Cerebellar cortex (tissue), 1 donor: ENCODE results near the gene PCDHA9.
"Not testable (repeated sequence)": the region's sequence is repeated elsewhere in the genome, so short reads cannot be mapped to it uniquely, and the experiment has no call there.

Source experiments
- DNase-seq: peaks from one replicate; pipeline ENCODE4 v3.0.0-alpha.2; 2015; ENCODE audit warnings: low spot score

Gene PCDHA9

DNA sequence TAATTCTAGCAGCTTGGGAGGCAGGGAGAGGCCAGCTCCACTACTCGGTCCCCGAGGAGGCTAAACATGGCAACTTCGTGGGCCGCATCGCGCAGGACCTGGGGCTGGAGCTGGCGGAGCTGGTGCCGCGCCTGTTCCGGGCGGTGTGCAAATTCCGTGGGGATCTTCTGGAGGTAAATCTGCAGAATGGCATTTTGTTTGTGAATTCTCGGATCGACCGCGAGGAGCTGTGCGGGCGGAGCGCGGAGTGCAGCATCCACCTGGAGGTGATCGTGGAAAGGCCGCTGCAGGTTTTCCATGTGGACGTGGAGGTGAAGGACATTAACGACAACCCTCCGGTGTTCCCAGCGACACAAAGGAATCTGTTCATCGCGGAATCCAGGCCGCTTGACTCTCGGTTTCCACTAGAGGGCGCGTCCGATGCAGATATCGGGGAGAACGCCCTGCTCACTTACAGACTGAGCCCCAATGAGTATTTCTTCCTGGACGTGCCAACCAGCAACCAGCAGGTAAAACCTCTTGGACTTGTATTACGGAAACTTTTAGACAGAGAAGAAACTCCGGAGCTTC is 13.7 kb upstream of the PCDHA9 start:
- DNase-seq = not testable (repeated sequence)

DNA sequence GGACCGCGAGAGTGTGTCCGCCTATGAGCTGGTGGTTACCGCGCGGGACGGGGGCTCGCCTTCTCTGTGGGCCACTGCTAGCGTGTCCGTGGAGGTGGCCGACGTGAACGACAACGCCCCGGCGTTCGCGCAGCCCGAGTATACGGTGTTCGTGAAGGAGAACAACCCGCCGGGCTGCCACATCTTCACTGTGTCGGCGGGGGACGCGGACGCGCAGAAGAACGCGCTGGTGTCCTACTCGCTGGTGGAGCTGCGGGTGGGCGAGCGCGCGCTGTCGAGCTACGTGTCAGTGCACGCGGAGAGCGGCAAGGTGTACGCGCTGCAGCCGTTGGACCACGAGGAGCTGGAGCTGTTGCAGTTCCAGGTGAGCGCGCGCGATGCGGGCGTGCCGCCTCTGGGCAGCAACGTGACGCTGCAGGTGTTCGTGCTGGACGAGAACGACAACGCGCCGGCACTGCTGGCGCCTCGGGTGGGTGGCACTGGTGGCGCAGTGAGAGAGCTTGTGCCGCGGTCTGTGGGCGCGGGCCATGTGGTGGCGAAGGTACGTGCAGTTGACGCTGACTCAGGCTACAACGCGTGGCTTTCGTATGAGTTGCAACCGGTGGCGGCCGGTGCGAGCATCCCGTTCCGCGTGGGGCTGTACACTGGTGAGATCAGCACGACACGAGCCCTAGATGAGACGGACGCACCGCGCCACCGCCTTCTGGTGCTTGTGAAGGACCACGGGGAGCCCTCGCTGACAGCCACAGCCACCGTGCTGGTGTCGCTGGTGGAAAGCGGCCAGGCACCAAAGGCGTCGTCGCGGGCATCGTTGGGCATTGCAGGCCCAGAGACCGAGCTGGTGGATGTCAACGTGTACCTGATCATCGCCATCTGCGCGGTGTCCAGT is 12.3 kb upstream of the PCDHA9 start:
- DNase-seq = no peak

DNA sequence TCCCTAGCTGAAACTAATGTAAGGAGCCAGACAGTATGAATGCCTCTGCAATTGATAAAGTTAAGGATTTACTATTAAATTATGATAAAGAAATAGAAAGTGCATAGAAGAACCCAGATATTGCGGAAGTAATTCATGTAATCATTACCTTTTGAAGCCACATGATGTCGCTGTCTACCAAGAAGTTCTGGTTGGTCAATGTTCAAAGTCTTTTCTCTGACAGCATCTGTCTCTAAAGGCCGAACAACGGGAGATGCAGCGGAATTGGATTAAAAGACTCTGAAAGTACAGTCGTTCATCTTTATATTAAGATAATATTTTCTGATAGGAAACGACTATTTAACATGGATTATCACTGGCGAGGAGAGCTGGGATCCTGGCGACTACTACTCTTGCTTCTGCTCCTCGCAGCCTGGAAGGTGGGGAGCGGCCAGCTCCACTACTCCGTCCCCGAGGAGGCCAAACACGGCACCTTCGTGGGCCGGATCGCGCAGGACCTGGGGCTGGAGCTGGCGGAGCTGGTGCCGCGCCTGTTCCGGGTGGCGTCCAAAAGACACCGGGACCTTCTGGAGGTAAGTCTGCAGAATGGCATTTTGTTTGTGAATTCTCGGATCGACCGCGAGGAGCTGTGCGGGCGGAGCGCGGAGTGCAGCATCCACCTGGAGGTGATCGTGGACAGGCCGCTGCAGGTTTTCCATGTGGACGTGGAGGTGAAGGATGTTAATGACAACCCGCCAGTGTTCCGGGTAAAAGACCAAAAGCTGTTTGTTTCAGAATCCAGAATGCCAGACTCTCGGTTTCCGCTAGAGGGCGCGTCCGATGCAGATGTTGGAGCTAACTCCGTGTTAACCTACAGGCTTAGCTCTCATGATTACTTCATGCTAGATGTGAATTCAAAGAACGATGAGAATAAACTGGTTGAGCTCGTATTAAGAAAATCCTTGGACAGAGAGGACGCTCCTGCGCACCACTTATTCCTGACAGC is 6.9 kb upstream of the PCDHA9 start, which contains the start of gene PCDHA8:
Gene PCDHA8, plus strand, starts transcription at position 210 of the 985 bp plus-strand sequence. Its CDS starts 135 bp downstream, at position 345.
- peak; percentile 66 for DNase-seq

DNA sequence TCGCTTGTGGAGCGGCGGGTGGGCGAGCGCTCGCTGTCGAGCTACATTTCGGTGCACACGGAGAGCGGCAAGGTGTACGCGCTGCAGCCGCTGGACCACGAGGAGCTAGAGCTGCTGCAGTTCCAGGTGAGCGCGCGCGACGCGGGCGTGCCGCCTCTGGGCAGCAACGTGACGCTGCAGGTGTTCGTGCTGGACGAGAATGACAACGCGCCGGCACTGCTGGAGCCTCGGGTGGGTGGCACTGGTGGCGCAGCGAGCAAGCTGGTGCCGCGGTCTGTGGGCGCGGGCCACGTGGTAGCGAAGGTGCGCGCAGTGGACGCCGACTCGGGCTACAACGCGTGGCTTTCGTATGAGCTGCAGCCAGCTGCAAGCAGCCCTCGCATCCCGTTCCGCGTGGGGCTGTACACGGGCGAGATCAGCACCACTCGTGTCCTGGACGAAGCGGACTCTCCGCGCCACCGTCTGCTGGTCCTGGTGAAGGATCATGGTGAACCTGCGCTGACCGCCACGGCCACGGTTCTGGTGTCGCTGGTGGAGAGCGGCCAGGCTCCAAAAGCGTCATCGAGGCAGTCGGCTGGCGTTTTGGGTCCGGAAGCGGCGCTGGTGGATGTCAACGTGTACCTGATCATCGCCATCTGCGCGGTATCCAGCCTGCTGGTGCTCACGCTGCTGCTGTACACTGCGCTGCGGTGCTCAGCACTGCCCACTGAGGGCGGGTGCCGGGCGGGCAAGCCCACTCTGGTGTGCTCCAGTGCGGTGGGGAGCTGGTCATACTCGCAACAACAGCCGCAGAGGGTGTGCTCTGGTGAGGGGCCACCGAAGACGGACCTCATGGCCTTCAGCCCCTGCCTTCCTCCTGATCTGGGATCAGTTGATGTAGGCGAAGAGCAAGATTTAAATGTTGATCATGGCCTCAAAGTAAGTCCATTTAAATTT is 5.1 kb upstream of the PCDHA9 start:
- no peak for DNase-seq

DNA sequence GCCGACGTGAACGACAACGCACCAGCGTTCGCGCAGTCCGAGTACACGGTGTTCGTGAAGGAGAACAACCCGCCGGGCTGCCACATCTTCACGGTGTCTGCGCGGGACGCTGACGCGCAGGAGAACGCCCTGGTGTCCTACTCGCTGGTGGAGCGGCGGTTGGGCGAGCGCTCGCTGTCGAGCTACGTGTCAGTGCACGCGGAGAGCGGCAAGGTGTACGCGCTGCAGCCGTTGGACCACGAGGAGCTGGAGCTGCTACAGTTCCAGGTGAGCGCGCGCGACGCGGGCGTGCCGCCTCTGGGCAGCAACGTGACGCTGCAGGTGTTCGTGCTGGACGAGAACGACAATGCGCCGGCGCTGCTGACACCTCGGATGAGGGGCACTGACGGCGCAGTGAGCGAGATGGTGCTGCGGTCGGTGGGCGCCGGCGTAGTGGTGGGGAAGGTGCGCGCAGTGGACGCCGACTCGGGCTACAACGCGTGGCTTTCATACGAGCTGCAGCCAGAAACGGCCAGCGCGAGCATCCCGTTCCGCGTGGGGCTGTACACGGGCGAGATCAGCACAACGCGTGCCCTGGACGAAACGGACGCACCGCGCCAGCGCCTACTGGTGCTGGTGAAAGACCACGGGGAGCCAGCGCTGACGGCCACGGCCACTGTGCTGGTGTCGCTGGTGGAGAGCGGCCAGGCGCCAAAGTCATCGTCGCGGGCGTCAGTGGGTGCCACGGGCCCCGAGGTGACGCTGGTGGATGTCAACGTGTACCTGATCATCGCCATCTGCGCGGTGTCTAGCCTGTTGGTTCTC is 1.9 kb downstream of the PCDHA9 start:
- not testable (repeated sequence) for DNase-seq

DNA sequence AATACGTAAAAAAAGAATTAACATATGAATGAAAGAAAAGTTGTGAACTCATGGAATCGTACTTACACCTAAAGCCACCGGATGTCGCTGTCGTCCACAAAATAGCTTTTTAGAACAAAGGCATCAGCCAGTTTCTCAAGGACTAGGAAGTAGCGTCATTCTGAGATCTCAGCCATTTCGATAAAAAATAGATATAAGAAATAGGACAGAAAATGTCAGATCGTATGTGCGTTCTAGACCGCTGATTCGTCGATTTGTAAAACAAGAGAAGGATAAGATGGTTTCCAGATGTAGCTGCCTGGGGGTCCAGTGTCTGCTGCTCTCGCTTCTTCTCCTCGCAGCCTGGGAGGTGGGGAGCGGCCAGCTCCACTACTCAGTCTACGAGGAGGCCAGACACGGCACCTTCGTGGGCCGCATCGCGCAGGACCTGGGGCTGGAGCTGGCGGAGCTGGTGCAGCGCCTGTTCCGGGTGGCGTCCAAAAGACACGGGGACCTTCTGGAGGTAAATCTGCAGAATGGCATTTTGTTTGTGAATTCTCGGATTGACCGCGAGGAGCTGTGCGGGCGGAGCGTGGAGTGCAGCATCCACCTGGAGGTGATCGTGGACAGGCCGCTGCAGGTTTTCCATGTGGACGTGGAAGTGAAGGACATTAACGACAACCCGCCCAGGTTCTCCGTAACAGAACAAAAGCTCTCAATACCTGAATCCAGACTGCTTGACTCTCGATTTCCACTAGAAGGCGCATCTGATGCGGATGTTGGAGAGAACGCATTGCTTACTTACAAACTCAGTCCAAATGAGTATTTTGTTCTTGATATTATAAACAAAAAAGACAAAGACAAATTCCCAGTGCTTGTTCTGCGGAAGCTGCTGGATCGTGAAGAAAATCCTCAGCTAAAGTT is 7.8 kb downstream of the PCDHA9 start, which contains the start of gene PCDHA10:
Gene PCDHA10, plus strand, starts transcription at position 126 of the 903 bp plus-strand sequence. Its CDS starts 152 bp downstream, at position 278.
- DNase-seq = peak; percentile 19

DNA sequence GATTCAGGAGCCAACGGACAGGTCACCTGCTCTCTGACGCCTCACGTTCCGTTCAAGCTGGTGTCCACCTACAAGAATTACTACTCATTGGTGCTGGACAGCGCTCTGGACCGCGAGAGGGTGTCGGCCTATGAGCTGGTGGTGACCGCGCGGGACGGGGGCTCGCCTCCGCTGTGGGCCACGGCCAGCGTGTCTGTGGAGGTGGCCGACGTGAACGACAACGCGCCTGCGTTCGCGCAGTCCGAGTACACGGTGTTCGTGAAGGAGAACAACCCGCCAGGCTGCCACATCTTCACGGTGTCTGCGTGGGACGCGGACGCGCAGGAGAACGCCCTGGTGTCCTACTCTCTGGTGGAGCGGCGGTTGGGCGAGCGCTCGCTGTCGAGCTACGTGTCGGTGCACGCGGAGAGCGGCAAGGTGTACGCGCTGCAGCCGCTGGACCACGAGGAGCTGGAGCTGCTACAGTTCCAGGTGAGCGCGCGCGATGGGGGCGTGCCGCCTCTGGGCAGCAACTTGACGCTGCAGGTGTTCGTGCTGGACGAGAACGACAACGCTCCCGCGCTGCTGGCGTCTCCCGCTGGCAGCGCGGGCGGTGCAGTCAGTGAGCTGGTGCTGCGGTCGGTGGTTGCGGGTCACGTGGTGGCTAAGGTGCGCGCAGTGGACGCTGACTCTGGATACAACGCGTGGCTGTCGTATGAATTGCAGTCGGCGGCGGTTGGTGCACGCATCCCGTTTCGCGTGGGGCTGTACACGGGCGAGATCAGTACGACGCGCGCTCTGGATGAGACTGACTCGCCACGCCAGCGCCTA is 9.2 kb downstream of the PCDHA9 start:
- DNase-seq = no peak

DNA sequence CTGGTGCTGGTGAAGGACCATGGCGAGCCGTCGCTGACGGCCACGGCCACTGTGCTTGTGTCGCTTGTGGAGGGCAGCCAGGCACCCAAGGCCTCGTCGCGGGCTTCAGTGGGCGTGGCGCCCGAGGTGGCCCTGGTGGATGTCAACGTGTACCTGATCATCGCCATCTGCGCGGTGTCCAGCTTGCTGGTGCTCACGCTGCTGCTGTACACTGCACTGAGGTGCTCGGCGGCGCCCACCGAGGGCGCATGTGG is 9.7 kb downstream of the PCDHA9 start:
- no peak for DNase-seq

DNA sequence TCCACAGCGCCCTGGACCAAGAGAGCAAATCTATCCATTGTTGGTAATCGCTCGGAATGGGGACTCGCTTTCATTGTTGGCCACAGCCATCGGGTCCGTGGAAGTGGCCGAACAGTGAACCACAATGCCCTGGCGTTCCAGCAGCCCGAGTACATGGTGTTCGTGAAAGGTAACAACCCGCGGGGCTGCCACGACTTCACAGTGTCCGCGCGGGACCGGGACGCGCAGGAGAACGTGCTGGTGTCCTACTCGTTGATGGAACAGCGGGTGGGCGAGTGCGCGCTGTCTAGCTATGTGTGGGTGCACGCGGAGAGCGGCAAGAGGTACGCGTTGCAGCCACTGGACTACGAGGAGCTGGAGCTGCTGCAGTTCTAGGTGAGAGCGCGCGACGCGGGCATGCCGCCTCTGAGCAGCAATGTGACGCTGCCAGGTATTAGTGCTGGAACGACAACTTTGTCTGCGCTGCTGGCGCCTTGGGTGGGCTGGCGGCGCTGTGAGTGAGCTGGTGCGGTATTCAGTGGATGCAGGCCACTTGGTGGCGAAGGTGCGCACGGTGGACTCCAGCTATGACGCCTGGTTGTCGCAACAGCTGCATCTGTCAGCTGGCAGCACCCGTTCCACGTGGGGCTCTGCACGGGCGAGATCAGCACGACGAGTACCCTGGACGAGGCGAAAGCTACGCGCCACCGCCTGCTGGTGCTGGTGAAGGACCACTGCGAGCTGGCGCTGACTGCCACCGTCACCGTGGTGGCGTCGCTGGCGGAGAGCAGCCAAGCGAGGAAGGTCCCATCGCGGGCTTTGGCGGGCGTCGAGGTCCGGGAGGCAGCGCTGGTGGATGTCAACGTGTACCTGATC is 14.5 kb downstream of the PCDHA9 start:
- DNase-seq = no peak

DNA sequence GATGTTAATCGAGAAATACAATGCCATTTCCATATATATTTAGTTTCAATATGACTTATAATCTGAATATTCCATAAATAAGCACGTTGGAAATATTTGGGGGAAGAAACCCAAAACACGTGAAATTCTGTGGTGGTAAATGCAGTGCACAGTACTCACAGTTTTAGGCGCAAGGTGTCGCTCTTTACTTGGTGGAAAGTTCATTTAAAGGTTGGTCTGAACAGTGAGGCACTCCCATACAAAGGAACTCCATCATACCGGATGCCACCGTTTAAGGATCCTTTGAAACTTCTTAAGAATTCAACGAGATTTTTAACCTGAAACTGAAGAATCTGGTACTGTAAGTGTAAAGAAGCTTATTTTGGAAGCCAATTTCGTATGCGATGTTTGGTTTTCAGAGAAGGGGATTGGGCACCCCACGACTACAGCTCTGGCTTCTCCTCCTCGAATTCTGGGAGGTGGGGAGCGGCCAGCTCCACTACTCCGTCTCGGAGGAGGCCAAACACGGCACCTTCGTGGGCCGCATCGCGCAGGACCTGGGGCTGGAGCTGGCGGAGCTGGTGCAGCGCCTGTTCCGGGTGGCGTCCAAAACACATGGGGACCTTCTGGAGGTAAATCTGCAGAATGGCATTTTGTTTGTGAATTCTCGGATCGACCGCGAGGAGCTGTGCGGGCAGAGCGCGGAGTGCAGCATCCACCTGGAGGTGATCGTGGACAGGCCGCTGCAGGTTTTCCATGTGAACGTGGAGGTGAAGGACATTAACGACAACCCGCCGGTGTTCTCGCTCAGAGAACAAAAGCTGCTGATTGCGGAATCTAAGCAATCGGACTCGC is 20.8 kb downstream of the PCDHA9 start, which contains the start of gene PCDHA11:
Gene PCDHA11, plus strand, starts transcription at position 237 of the 834 bp plus-strand sequence. Its CDS starts 147 bp downstream, at position 384.
- DNase-seq = peak; percentile 83

DNA sequence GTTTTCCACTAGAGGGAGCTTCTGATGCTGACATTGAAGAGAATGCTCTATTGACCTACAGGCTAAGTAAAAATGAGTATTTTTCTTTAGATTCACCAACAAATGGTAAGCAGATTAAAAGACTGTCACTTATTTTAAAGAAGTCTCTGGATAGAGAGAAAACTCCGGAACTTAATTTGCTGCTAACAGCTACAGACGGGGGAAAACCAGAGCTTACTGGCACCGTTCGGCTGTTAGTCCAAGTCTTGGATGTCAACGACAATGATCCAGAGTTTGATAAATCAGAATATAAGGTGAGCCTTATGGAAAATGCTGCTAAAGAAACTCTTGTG is 21.3 kb downstream of the PCDHA9 start:
- DNase-seq = no peak

DNA sequence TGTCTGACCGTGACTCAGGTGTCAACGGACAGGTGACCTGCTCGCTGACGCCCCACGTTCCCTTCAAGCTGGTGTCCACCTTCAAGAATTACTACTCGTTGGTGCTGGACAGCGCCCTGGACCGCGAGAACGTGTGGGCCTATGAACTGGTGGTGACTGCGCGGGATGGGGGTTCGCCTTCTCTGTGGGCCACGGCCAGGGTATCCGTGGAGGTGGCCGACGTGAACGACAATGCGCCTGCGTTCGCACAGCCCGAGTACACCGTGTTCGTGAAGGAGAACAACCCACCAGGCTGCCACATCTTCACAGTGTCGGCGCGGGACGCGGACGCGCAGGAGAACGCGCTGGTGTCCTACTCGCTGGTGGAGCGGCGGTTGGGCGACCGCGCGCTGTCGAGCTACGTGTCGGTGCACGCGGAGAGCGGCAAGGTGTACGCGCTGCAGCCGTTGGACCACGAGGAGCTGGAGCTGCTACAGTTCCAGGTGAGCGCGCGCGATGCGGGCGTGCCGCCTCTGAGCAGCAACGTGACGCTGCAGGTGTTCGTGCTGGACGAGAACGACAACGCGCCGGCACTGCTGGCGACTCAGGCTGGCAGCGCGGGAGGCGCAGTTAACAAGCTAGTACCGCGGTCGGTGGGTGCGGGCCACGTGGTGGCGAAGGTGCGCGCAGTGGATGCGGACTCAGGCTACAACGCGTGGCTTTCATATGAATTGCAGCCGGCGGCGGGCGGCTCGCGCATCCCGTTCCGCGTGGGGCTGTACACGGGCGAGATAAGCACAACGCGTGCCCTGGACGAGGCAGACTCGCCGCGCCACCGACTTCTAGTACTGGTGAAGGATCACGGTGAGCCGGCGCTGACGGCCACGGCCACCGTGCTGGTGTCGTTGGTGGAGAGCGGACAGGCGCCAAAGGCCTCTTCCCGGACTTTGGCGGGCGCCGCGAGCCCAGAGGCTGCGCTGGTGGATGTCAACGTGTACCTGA is 22.3 kb downstream of the PCDHA9 start:
- no peak for DNase-seq

DNA sequence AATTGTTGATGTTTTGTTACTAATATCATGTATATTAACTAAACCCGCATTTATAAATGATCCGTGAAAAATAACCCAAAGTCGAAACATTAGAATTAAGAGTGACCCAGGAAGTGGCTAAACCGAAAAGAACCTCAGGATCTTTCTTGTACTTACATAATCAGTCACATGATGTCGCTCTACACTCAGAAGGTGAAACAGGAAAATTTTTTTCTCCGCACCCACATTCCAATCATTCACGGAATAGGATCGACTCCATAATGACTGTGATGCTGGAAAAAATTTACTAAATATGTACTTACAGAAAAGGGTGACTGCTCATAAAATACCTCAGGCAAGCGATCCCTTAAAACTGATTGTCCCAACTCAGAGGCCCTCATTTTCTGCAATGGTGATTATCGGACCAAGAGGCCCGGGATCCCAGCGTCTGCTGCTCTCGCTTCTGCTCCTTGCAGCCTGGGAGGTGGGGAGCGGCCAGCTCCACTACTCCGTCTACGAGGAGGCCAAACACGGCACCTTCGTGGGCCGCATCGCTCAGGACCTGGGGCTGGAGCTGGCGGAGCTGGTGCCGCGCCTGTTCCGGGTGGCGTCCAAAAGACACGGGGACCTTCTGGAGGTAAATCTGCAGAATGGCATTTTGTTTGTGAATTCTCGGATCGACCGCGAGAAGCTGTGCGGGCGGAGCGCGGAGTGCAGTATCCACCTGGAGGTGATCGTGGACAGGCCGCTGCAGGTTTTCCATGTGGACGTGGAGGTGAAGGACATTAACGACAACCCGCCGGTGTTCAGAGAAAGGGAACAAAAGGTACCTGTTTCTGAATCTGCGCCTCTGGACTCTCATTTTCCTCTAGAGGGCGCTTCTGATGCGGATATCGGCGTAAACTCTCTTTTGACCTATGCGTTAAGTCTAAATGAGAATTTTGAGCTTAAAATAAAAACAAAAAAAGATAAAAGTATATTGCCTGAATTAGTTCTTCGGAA is 27.2 kb downstream of the PCDHA9 start, which contains the start of gene PCDHA12:
Gene PCDHA12, plus strand, starts transcription at position 224 of the 981 bp plus-strand sequence. Its CDS starts 165 bp downstream, at position 389.
- peak; percentile 69 for DNase-seq
